ENCODE data around the gene S1PR2. TPM values are rescaled to one million over a fixed set of nuclear protein-coding genes. Genes with fewer than 3 reads are reported as not detected.
"Not testable (repeated sequence)": the region's sequence is repeated elsewhere in the genome, so short reads cannot be mapped to it uniquely, and the experiment has no call there.

S1PR2 gene
- total RNA-seq, 2 experiments from 2014 or later = 6.1 to 8.5 TPM

DNA sequence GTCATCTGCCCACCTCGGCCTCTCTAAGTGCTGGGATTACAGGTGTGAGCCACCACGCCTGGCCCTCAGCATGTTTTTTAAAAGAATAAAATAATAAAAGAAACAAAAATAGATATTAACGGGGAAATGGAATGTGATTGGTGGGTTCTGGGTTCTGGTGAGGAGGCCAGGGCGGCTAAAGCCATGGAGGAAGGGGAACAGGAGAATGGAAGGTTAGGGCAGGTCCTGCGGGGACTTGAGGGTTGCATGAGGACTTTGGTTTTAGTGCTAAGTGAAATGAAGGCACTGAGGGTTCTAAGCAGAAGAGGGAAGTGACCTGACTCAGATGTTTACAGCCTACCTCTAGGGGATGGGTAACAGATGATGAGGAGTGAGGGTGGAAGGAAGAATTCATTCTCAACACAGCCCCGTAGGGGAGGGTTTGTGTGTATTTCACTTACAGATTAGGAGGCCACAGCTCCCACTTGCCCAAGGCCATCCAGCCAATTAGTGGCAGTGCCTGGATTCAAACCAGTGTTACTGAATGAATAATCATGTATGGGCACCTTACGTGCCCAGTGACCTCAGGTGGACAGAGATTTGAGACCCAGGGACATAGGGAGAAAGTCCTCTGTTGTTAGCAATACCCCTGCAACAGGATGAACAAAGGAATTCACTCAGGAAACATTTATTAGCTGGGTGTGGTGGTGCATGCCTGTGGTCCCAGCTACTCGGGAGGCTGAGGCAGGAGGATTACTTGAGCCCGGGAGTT lies 14.2 kb upstream of the S1PR2 start:
- H3K27ac Mint-ChIP-seq = peak overlapping the region; percentile 21
- no peak for ATAC-seq

GRCh38 chr19:10243606-10244005 lies 12.5 kb upstream of the S1PR2 start:
- CTCF ChIA-PET = no interaction called here
- H3K4me3 Mint-ChIP-seq = no peak overlapping the region
- ATAC-seq (no peak), DNase-seq (no peak)
- no peaks in the 10 kb centered on the region for H3K36me3 Mint-ChIP-seq
- peaks cover 5% of the 10 kb centered on the region for H3K4me1 Mint-ChIP-seq
- no peak overlapping the region for H3K27ac Mint-ChIP-seq
- no peaks in the 10 kb centered on the region for H3K9me3 Mint-ChIP-seq (ENCODE audit: low read depth)
- no peaks in the 10 kb centered on the region for H3K27me3 Mint-ChIP-seq

More for the DNA sequence above, 14.2 kb upstream of the S1PR2 start:
- H3K27me3 Mint-ChIP-seq = no peaks in the 10 kb centered on the region
- peaks cover 3% of the 10 kb centered on the region for H3K4me1 Mint-ChIP-seq
- H3K4me3 Mint-ChIP-seq = no peak overlapping the region
- DNase-seq = no peak
- H3K9me3 Mint-ChIP-seq (ENCODE audit: low read depth) = no peaks in the 10 kb centered on the region
- no peaks in the 10 kb centered on the region for H3K36me3 Mint-ChIP-seq
- CTCF ChIA-PET = interaction anchor here (1.3 to 2.1 kb wide), 2 partner anchors 14 to 16 kb away, joined by 6 read pairs; no protein-coding TSS in a partner anchor

DNA sequence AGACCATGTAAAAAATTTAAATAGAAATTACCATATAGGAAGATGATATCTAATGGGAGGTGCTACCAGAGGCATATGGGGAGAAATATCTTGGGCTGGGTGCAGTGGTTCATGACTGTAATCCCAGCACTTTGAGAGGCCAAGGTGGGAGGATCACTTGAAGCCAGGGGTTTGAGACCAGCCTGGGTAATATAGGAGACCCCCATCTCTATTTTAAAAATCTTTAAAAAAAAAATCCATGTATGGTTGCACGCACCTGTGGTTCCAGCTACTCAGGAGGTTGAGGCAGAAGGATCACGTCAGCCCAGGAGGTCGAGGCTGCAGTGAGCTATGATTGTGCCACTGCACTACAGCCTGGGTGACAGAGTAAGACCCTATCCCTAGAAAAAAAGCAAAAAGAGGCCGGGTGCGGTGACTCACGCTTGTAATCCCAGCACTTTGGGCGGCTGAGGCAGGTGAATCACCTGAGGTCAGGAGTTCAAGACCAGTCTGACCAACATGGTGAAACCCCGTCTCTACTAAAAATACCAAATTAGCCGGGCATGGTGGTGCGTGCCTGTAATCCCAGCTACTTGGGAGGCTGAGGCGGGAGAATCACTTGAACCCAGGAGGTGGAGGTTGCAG lies 10.8 kb upstream of the S1PR2 start:
- H3K36me3 Mint-ChIP-seq; H3K9me3 Mint-ChIP-seq (ENCODE audit: low read depth); CTCF ChIA-PET; H3K27ac Mint-ChIP-seq; ATAC-seq; H3K4me3 Mint-ChIP-seq; H3K4me1 Mint-ChIP-seq; DNase-seq; H3K27me3 Mint-ChIP-seq: not testable (repeated sequence)

GRCh38 chr19:10238172-10238783 lies 7.1 kb upstream of the S1PR2 start:
- H3K4me3 Mint-ChIP-seq = no peak overlapping the region
- no peaks in the 10 kb centered on the region for H3K9me3 Mint-ChIP-seq (ENCODE audit: low read depth)

GRCh38 chr19:10237702-10238101 lies 6.6 kb upstream of the S1PR2 start:
- no peak overlapping the region for H3K27ac Mint-ChIP-seq

More at GRCh38 chr19:10238172-10238783, 7.1 kb upstream of the S1PR2 start:
- H3K36me3 Mint-ChIP-seq = no peaks in the 10 kb centered on the region
- no peaks in the 10 kb centered on the region for H3K27me3 Mint-ChIP-seq
- DNase-seq (no peak), ATAC-seq (no peak)
- CTCF ChIA-PET = interaction anchor here (1.0 to 3.0 kb wide), 2 partner anchors 9 to 11 kb away, joined by 4 to 22 read pairs; no protein-coding TSS in a partner anchor
- H3K27ac Mint-ChIP-seq = no peak overlapping the region
- peaks cover 26% of the 10 kb centered on the region for H3K4me1 Mint-ChIP-seq

GRCh38 chr19:10235409-10235808 lies 4.3 kb upstream of the S1PR2 start:
- Mint-ChIP-seq H3K4me3 (peak overlapping the region; percentile 75), H3K4me1 (peaks cover 34% of the 10 kb centered on the region), H3K27ac (peak overlapping the region; percentile 92)
- ATAC-seq; H3K27me3 Mint-ChIP-seq; H3K9me3 Mint-ChIP-seq (ENCODE audit: low read depth); H3K36me3 Mint-ChIP-seq; DNase-seq: not testable (repeated sequence)
- CTCF ChIA-PET = interaction anchor here (1.0 to 4.0 kb wide), 6 partner anchors 8 to 139 kb away, joined by 3 to 53 read pairs (median 5); partner anchors contain the start of gene MRPL4

More at GRCh38 chr19:10237702-10238101, 6.6 kb upstream of the S1PR2 start:
- Mint-ChIP-seq H3K9me3 (ENCODE audit: low read depth) (no peaks in the 10 kb centered on the region), H3K4me3 (no peak overlapping the region), H3K4me1 (peaks cover 26% of the 10 kb centered on the region), H3K36me3 (no peaks in the 10 kb centered on the region), H3K27me3 (no peaks in the 10 kb centered on the region)
- no peak for ATAC-seq
- CTCF ChIA-PET = interaction anchor here (4.0 kb wide), 1 partner anchor 13 kb away, joined by 53 read pairs; the partner anchor contains the start of gene MRPL4
- no peak for DNase-seq

DNA sequence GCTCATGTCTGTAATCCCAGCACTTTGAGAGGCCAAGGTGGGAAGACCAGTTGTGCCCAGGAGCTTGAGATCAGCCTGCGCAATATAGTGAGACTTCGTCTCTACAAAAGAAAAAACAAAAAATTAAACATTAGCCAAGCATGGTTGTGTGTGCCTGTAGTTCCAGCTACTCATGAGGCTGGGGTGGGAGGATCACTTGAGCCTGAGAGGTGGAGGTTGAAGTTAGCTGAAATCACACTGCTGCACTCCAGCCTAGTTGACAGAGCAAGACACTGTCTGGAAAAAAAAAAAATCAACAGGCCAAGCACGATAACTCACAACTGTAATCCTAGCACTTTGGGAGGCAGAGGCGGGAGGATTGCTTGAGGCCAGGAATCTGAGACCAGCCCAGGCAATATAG lies 3.9 kb upstream of the S1PR2 start:
- Mint-ChIP-seq H3K4me1 (peaks cover 34% of the 10 kb centered on the region), H3K36me3 (no peaks in the 10 kb centered on the region), H3K4me3 (no peak overlapping the region), H3K27ac (peak overlapping the region; percentile 36), H3K27me3 (no peaks in the 10 kb centered on the region), H3K9me3 (ENCODE audit: low read depth) (no peaks in the 10 kb centered on the region)
- CTCF ChIA-PET = interaction anchor here (4.0 kb wide), 1 partner anchor 16 kb away, joined by 53 read pairs; the partner anchor contains the start of gene MRPL4
- DNase-seq (no peak), ATAC-seq (no peak)

- no peaks in the 10 kb centered on the region for H3K9me3 Mint-ChIP-seq (ENCODE audit: low read depth)
- H3K4me3 Mint-ChIP-seq = no peak overlapping the region
- H3K36me3 Mint-ChIP-seq = no peaks in the 10 kb centered on the region
- no peaks in the 10 kb centered on the region for H3K27me3 Mint-ChIP-seq
- ATAC-seq (no peak), DNase-seq (no peak)
- CTCF ChIA-PET = interaction anchor here (0.5 to 4.0 kb wide), 2 partner anchors 17 to 244 kb away, joined by 3 to 53 read pairs; partner anchors contain the start of gene MRPL4
- peaks cover 38% of the 10 kb centered on the region for H3K4me1 Mint-ChIP-seq
- no peak overlapping the region for H3K27ac Mint-ChIP-seq
Observed at GRCh38 chr19:10233946-10234345, 2.8 kb upstream of the S1PR2 start.

DNA sequence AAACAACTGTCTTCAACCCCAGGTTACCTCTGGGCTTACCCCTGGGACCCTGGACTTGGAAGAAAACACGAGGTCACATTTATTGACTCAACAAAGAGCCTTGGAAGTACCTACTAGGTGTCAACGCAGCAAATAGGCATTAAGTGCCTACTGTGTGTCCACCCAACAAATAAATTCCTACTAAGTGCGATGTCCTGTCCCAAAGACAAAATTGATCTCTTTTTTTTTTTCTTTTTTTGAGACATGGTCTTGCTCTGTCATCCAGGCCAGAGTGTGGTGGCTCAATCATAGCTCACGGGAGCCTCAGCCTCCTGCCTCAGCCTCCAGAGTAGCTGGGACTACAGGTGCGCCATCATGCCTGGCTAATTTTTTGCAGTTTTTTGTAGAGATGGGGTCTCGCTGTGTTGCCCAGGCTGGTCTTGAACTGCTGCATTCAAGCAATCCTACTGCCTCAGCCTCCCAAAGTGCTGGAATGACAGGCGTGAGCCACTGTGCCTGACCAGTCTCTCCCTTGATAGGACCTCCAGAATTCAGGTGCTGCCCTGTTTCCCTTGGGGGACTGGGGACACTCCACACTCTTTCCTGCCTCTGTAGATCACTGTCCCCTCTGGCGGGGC lies 589 bp upstream of the S1PR2 start:
- peaks cover 33% of the 10 kb centered on the region for H3K4me1 Mint-ChIP-seq
- no peaks in the 10 kb centered on the region for H3K27me3 Mint-ChIP-seq
- no peaks in the 10 kb centered on the region for H3K9me3 Mint-ChIP-seq (ENCODE audit: low read depth)
- H3K4me3 Mint-ChIP-seq = peak overlapping the region; percentile 81
- ATAC-seq = no peak
- peak overlapping the region; percentile 49 for H3K27ac Mint-ChIP-seq
- no peak for DNase-seq
- no peaks in the 10 kb centered on the region for H3K36me3 Mint-ChIP-seq
- CTCF ChIA-PET = interaction anchor here (5.9 kb wide), 1 partner anchor 19 kb away, joined by 55 read pairs; the partner anchor contains the start of gene MRPL4

DNA sequence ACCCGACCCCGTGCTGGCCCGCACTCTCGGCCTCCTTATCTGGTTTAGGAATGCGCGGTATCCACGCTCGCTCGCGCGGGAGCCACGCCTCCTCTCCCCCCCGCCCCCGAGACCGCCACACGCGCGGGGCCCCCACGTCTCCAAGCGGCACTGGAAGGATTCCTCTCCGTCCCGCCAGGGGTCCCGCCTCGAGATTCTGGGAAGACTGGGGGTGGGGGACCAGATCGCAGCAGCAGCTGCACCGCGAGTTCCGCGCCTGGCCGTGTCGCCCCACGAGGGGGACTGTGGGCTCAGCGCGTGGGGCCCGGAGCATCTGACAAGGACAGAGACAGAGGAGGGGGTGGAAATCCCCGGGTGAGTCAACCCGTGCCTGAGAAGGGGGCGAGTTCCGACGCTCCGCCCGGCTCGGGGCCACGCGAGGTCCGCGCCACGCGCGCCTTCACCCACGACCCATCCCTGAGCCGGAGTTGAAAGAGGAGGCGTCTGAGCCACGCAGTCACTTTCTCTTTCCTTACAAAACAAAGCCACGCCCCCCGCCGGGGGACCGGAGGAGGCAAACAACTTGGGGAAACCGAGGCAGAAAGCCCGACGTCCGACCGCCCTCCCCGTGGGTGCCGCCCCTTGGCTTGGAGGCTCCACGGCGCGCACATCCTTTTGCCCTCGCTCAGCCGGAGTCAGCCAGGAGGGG lies 814 bp downstream of the S1PR2 start:
- no peaks in the 10 kb centered on the region for H3K36me3 Mint-ChIP-seq
- CTCF ChIA-PET = interaction anchor here (0.7 to 5.9 kb wide), 2 partner anchors 20 to 299 kb away, joined by 3 to 55 read pairs; partner anchors contain the start of gene MRPL4
- DNase-seq = peak; percentile 61

DNA sequence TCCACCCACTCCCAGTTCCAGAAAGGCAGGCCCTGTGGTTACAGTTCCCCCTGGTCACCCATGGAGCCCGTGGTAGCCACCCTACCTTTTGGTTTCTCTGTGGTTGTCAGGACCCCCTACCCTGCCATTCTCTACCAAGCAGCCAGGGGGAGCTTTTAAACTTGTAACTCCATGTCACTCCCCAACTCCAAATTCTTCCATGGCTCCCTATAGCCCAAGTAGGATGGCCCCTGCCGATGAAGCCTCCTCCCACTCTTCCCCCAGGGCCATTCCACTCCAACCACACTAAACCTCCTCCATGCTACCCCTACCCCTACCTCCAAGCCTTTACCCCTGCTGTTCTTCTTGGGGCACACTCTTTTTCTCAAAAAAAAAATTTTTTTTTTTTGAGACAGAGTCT lies 2.2 kb downstream of the S1PR2 start:
- H3K9me3 Mint-ChIP-seq (ENCODE audit: low read depth) = no peaks in the 10 kb centered on the region
- no peak for ATAC-seq
- CTCF ChIA-PET = interaction anchor here (1.0 to 5.9 kb wide), 17 partner anchors 10 to 160 kb away, joined by 3 to 55 read pairs (median 4); partner anchors contain the start of genes ICAM1, MRPL4 and TYK2
- peak; percentile 62 for DNase-seq
- peak overlapping the region; percentile 35 for H3K4me3 Mint-ChIP-seq
- no peak overlapping the region for H3K27ac Mint-ChIP-seq
- no peaks in the 10 kb centered on the region for H3K27me3 Mint-ChIP-seq
- peaks cover 2% of the 10 kb centered on the region for H3K36me3 Mint-ChIP-seq
- peaks cover 15% of the 10 kb centered on the region for H3K4me1 Mint-ChIP-seq

More for the DNA sequence above, 814 bp downstream of the S1PR2 start:
- ATAC-seq = peak; percentile 34
- peak overlapping the region; percentile 69 for H3K27ac Mint-ChIP-seq
- no peaks in the 10 kb centered on the region for H3K27me3 Mint-ChIP-seq
- H3K9me3 Mint-ChIP-seq (ENCODE audit: low read depth) = no peaks in the 10 kb centered on the region
- H3K4me1 Mint-ChIP-seq = peaks cover 19% of the 10 kb centered on the region
- H3K4me3 Mint-ChIP-seq = peak overlapping the region; percentile 81

GRCh38 chr19:10228393-10228792 lies 2.7 kb downstream of the S1PR2 start:
- Mint-ChIP-seq H3K9me3 (ENCODE audit: low read depth) (no peaks in the 10 kb centered on the region), H3K36me3 (peaks cover 3% of the 10 kb centered on the region), H3K27ac (no peak overlapping the region), H3K27me3 (no peaks in the 10 kb centered on the region), H3K4me3 (no peak overlapping the region), H3K4me1 (peaks cover 15% of the 10 kb centered on the region)
- ATAC-seq (no peak), DNase-seq (no peak)
- CTCF ChIA-PET = interaction anchor here (0.6 to 5.9 kb wide), 18 partner anchors 10 to 1156 kb away, joined by 3 to 55 read pairs (median 4); partner anchors contain the start of genes ANGPTL6, ICAM1, MRPL4 and TYK2
